HG02885 (cell line): ENCODE measurements around the gene CD68.
"Not testable (repeated sequence)": the region's sequence is repeated elsewhere in the genome, so short reads cannot be mapped to it uniquely, and the experiment has no call there.

Experiments used
- ATAC-seq: cut with Tn5 transposase; IDR thresholded peaks from one replicate; pipeline ENCODE4 v1.9.1; 2021; ENCODE audit warnings: mild to moderate bottlenecking; ENCODE audit not compliant: unreplicated experiment, poor library complexity

CD68 gene

GRCh38 chr17:7577327-7578199 is 1.9 kb upstream of the CD68 start:
- ATAC-seq: no peak

GRCh38 chr17:7579834-7580603 is 581 bp downstream of the CD68 start:
- no peak for ATAC-seq

GRCh38 chr17:7580604-7581575 is 1.5 kb downstream of the CD68 start:
- ATAC-seq: no peak

- no peak for ATAC-seq
Measured at GRCh38 chr17:7582396-7583252, 3.2 kb downstream of the CD68 start.

GRCh38 chr17:7583253-7584109 is 4.0 kb downstream of the CD68 start, which contains the start of gene MPDU1:
Gene MPDU1, plus strand, starts transcription at chr17:7583852. Its CDS starts 11 bp downstream, at chr17:7583863.
- ATAC-seq: peak; percentile 75

GRCh38 chr17:7586673-7587419 is 7.4 kb downstream of the CD68 start:
- ATAC-seq: no peak

- no peak for ATAC-seq
Measured at GRCh38 chr17:7587420-7588151, 8.1 kb downstream of the CD68 start.

GRCh38 chr17:7588553-7589203 is 9.2 kb downstream of the CD68 start:
- ATAC-seq: no peak

GRCh38 chr17:7589204-7589868 is 9.9 kb downstream of the CD68 start:
- no peak for ATAC-seq

GRCh38 chr17:7589891-7590691 is 10.7 kb downstream of the CD68 start, which contains the start of gene SOX15:
Gene SOX15, minus strand, starts transcription at chr17:7590094. Its CDS starts 418 bp downstream, at chr17:7589676.
- ATAC-seq: no peak

- no peak for ATAC-seq
Measured at GRCh38 chr17:7590743-7591142, 11.3 kb downstream of the CD68 start.

GRCh38 chr17:7591596-7591995 is 12.2 kb downstream of the CD68 start:
- no peak for ATAC-seq

- no peak for ATAC-seq
Measured at GRCh38 chr17:7592422-7593021, 13.1 kb downstream of the CD68 start.

- ATAC-seq: no peak
Measured at GRCh38 chr17:7593296-7593695, 13.9 kb downstream of the CD68 start.

- not testable (repeated sequence) for ATAC-seq
Measured at GRCh38 chr17:7597561-7597960, 18.1 kb downstream of the CD68 start.
